ENCODE results near the gene SLC19A2. TPM values are rescaled to one million over a fixed set of nuclear protein-coding genes. Genes with fewer than 3 reads are reported as not detected.
"Not testable (repeated sequence)": the region's sequence is repeated elsewhere in the genome, so short reads cannot be mapped to it uniquely, and the experiment has no call there.

Gene SLC19A2
- total RNA-seq, 2 donors from 2014 or later: 7.3 to 8.4 TPM

DNA sequence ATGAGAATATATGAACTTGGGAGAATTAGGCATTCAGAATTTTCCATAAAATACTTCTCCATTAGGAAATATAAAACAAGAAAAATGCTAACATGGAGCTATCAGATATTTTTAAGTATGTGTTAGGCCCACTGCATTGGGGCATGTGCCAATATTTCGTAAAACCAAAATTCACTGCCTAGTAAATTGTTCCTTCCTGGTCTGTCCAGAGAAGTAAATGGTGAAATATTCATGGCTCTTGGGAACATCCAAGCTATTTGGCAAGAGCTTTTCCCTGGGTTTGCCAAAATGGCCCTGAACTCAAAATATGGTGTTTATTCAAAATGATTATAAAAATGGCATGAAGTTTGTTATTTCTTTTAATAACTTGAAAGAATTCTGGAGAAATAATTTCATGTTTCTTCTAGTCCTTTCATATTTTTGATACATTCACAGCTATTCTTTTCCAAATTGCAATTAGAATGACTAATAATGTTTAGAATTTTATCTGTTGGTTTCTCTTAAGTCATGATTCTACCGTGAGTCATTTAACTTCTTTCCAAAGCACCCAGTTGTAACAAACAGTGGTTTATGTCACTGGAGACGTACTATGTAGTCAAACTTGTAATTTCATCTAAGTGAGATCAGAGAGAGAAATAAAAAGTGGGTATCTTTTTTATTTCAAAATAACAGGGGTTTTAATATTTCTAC is 25.7 kb upstream of the SLC19A2 start:
- no peak for ATAC-seq
- intact Hi-C loops (cut with DNase I, micrococcal nuclease): no loop called here
- DNase-seq: no peak

DNA sequence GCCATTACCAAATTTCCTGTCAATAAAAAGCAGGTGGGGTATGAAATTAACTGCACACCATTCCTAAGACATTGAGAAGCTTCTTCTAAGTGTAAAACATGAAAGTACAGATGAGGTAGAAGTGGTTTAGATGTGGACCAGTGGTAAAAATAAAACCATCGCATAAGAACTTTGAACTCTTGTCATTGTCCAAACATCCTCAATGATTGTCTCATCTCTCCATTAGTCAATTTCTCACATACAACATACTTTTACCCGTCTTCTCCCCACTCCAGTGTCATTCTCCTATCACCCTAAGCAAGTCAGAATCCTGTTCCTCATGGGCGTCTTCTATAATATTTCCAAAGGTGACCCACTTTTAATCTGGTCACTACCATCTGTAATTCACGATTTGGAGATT is 24.3 kb upstream of the SLC19A2 start:
- no peak for DNase-seq
- intact Hi-C loops (cut with DNase I, micrococcal nuclease): no loop called here
- peak; percentile 23 for ATAC-seq

DNA sequence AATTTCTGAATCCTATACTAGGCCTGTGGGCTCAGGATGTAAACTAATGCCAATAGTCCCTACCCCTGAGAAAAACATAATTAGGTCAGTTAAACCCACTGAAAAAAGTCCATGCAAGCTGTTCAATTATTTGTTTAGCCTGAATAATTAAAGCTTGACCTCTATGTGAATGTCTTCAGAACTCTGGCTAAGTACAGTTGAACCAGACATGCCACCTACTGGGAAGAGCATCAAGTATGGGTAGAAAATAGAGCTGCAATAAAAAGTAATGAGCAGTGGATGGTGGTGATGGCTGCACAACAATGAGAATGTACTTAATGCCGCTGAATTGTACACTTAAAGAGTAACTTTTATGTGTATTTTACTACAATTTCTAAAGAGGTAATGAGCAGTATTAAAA is 23.6 kb upstream of the SLC19A2 start:
- intact Hi-C loops (cut with DNase I, micrococcal nuclease): no loop called here
- no peak for DNase-seq
- peak; percentile 53 for ATAC-seq

DNA sequence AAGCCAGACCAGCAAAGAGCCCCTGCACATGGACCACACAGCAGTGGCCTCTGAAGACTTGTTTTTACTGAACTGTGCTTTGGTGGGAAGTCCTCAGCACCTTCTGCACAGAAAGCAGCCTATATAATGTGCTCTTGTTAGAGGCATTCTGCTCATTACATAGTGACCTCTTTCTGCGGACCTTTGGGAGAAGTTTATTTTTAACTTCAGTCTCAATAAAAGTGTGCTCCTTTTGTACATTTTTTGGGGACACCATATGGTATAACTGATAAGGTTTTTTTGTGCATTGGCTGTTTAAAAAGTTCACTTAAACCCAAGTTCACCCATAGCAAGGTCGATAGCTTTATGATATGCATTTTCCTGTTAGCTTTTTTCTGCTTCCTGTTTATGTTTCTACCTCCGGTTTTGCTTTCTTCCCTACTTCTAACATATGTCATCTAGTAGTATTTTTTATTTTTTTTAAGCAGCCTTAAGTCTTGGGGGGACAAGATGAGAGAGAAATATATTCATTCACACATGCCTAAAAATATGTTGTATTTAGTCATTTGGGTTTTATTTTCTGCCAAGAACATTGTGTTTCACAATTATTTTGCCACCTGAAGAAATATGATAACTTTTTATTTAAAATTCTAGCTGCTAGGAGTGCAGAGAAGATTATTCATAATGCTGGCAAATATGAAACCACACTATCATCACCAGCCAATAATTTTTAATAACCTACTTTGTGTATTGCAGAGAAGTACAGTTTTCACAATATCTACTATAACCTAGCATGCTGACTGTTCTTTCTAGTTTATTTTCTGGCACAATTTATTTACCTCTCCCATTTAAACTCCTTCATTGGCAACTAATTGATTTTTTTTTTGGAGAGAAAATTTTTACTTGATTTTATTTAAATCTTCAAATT is 22.9 kb upstream of the SLC19A2 start:
- no peak for DNase-seq
- ATAC-seq: peak; percentile 62
- intact Hi-C loops (cut with DNase I, micrococcal nuclease): no loop called here

DNA sequence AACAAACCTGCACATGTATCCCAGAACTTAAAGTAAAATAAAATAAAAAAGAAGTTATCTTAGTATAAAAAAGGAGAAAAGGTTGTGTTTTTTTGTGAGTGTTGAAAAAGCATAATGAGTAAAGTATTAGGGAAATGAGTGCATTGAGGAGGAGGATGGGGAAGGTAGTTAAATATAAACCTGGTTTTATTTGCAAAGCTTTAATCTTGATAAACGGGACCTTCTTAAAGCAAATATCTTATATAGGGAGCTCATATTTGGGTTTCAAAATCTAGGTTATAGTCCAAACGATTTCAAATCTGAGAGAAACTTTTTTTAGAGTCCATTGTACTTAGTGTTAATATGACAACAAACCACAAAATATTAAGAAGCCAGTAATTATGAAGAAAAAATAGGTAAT is 21.7 kb upstream of the SLC19A2 start:
- intact Hi-C loops (cut with DNase I, micrococcal nuclease): no loop called here
- no peak for DNase-seq
- ATAC-seq: no peak

DNA sequence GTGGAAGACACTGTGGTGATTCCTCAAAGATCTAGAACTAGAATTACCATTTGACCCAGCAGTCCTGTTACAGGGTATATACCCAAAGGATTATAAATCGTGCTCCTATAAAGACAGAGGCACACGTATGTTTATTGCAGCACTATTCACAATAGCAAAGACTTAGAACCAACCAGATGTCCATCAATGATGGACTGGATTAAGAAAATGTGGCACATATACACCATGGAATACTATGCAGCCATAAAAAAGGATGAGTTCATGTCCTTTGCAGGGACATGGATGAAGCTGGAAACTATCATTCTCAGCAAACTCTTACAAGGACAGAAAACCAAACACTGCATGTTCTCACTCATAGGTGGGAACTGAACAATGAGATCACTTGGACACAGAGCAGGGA is 17.9 kb upstream of the SLC19A2 start:
- DNase-seq; ATAC-seq; intact Hi-C loops (cut with DNase I, micrococcal nuclease): not testable (repeated sequence)

DNA sequence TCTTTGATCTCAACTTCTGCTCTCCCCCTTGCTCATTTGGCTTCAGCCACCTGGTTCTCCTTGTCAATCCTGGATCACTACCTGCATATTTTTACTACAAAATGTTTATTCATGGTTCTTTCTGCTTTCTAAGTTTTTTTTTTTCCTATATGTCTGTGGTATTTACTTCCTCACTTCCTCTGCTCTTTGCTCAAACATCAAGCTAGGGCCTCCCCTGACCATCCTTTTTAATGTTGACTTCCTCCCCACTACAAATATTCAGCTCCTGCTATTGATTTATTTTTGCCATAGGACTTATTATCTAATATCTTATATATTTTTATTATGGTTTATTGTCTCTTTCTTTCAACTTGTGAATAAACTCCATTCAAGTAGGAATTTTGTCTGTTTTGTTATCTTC is 14.1 kb upstream of the SLC19A2 start:
- intact Hi-C loops (cut with DNase I, micrococcal nuclease): no loop called here
- no peak for ATAC-seq

DNA sequence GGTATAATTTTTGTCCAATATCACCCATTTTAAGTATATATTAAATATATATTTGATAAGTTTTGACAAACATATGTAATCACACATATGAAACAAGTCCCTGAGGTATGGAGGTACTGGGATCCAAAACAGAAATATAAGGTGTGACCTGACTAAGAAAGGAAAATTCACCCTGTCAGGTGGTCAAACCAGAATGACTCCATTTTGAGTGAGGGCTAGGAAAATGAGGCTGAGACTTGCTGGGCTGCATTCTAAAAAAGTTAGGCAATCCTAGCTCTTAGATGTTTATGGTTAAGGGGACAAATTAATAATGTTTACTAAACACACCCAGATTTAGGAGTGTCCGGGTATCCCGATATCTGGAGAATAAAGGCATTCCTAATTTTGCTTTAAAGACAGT is 11.6 kb upstream of the SLC19A2 start:
- DNase-seq (no peak), ATAC-seq (no peak)
- intact Hi-C loops (cut with DNase I, micrococcal nuclease): no loop called here

More for the DNA sequence above, 14.1 kb upstream of the SLC19A2 start:
- no peak for DNase-seq

DNA sequence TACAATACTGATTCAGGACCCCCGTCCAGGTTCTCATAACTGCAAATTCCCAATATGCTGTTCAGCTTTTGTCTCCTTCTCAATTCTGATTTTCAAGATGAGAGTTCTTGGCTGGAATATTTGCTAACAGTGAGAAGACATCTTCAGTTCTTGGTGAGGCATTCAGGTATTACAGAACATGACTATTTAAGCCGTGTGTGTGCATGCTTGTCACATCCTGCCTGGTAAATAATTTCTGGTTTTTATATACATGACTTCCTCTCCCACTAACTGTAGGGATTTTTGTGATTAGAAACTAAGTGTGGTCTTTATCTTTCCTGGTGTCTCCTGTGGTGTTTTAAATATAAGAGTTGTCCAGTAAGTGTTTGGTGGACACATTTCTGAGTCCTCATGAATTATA is 10.2 kb upstream of the SLC19A2 start:
- ATAC-seq (no peak), DNase-seq (no peak)
- intact Hi-C loops (cut with DNase I, micrococcal nuclease): no loop called here

DNA sequence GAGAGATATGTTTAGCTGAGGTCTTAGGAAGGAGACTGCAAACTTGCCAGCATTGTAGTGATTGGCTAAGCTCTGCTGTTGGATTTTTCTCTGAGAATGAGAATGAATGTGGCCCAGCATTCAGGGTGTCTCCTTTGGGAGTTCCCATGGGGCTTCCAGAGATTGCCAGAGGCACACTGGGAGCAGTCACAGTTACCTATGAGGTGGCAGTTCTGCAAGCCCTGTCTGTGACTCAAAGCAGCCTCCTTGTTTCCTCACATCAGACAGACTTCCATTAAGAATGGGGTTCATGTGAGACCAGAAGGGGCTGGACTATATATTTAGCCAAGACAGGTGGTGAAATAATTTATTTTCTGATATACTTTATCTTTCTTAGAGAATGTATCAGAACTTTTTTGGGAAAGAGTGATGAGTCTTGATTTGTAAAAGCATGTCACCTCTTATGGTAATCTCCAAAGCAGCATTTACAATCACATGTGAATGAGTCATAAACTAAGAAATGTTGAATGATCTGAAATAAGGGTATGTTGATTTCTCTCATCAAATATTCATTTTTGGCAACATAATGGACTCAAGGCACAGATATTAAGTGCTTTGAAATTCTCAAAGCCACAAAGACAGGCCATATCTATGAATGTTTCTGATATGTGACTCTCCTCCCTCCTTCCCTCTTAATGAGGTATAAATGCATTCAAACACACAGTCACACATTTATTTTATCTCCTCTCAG is 9.5 kb upstream of the SLC19A2 start:
- ATAC-seq (no peak), DNase-seq (no peak)
- intact Hi-C loops (cut with DNase I, micrococcal nuclease): no loop called here

DNA sequence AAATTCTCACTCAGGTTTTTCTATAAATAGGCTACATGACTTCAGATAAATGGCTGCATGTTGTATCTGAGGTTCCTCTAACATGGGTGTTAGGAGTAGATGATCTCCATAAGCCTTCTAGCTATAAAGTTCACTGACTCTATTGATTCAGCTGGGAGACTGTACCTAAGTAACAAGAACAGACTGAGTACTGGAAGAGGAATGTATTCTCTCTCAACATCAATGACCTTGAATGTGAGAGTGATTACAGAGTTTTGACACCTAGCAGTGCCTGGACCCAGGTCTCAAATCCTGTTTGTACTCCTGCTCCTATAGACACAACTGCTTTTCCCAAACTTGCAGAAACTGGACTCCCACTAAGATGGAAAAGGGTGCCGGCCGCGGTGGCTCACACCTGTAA is 8.6 kb upstream of the SLC19A2 start:
- no peak for ATAC-seq
- DNase-seq: no peak
- intact Hi-C loops (cut with DNase I, micrococcal nuclease): no loop called here

DNA sequence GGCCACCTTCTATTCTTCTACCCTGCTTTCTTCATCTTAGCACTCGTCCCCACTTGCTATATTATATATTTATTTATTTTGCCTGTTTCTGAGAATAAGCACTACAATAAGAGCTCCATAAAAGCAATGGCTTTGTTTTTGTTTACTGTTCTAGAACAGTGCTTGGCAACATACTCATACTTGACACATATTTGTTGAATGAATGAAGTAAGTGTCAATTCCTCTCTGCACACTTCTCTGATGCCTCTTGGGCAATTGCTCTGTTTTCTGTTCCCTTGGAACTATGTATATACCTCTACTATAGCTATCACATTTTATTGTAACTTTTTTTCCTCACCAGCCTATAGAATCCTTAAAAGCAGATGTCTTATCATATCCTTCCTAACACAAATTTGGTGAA is 7.5 kb upstream of the SLC19A2 start:
- no peak for ATAC-seq
- intact Hi-C loops (cut with DNase I, micrococcal nuclease): no loop called here

DNA sequence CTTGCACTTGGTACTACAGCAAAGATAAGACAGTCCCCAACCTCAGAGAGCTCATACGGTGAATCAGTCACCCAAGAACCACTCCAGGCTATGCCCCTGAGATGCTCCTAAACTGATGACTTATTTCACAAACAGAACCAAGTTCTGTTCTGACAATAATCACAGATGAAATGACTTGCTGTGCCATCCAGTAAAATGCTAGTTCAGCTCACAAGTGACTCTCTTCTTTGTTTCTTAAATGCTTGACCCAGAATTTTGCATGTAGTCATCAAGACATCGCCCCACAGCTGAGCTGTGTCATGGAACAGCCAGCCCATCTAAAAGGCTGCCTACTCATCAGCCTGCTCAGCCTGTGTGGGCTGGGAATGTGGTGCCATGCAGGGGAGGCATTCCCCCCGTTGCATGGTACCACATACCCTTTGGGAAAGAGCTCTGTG is 6.1 kb upstream of the SLC19A2 start:
- DNase-seq: no peak
- ATAC-seq: no peak
- intact Hi-C loops (cut with DNase I, micrococcal nuclease): no loop called here

More for the DNA sequence above, 7.5 kb upstream of the SLC19A2 start:
- DNase-seq: no peak

DNA sequence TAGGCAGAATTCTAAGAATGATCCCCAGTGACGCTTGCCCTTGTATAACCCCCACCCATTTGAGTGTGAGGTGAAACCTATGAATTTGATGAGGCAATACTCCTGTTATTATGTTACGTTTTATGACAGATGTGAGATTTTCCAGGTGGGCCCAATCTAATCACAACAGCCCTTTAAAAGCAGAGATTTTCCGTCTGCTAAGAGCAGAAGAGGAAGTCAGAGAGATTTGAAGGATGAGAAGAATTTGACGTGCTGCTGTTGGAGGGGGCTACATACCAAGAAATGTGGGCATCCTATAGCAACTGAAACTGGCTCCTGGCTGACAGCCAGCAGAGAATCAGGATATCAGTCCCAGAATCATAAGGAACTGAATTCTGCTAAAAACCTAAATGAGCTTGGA is 2.4 kb upstream of the SLC19A2 start:
- no peak for ATAC-seq
- intact Hi-C loops (cut with DNase I, micrococcal nuclease): no loop called here
- no peak for DNase-seq

DNA sequence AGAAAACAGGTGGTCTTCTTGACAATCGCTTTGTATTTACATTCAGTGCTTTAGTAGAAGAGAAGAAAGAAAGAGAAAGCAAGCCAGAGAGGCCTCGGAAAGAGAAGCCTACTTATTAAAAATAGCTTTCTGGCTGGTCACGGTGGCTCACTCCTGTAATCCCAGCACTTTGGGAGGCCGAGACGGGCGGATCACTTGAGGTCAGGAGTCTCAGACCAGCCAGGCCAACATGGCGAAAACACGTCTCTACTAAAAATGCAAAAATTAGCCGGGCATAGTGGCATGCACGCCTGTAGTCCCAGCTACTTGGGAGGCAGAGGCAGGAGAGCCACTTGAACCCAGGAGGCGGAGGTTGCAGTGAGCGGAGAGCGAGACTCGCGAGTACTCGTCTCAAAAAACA is 1.8 kb upstream of the SLC19A2 start:
- ATAC-seq (no peak), DNase-seq (no peak)
- intact Hi-C loops (cut with DNase I, micrococcal nuclease): no loop called here

DNA sequence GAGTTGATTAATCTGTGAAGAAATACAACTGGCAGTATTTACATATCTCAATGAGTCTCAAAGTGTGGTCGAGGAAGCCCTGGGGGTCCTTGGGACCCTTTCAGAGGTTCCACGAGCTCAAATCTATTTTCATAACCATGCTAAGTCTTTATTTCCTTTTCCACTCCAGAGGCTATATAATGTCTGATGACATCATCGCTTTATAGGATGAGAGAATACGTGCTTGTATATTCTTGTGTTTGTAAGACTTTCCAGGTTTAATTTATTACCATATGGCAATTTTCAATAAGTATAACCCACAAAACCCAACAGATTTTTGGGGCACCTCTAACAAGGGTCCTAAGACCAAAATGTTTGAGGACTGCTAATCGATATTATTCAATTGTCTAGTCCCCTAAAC is 1.4 kb upstream of the SLC19A2 start:
- intact Hi-C loops (cut with DNase I, micrococcal nuclease): no loop called here
- DNase-seq: no peak
- no peak for ATAC-seq

DNA sequence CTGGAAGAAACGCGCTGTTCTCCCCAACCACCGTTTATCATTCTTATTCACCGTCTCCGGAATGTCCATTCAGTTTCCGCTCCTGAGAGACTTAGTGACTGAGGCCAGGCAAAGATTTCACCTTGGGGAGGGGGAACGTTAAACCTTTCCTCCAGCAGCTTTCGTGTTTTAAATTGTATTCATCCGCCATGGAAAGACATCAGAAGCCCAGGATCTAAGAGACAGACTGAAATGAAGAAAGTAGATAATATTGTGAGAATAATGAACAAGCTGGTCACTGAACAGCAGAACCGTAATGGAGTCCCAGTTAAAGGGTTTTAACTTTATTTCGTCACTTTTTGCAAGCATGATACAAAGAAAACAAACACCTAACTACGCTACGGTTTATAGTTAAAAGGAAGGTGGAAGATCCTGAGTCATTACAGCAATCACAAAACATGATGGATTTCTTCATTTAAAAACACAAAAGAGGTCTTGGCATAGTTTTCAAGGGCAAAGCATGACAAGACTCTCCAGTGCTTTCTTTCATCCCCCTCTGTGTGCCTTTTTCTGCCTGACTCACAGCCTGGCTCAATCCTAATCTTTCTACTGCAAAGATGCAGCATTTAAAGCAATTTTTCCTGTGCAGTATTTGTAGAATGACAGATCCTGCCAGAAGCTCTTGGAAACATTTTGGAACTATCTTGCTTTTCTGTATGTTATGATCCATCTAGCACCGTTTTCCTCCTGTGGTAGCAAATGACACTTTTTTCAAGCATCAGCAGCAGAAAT is 722 bp upstream of the SLC19A2 start:
- intact Hi-C loops (cut with DNase I, micrococcal nuclease): no loop called here
- ATAC-seq (no peak), DNase-seq (no peak)

DNA sequence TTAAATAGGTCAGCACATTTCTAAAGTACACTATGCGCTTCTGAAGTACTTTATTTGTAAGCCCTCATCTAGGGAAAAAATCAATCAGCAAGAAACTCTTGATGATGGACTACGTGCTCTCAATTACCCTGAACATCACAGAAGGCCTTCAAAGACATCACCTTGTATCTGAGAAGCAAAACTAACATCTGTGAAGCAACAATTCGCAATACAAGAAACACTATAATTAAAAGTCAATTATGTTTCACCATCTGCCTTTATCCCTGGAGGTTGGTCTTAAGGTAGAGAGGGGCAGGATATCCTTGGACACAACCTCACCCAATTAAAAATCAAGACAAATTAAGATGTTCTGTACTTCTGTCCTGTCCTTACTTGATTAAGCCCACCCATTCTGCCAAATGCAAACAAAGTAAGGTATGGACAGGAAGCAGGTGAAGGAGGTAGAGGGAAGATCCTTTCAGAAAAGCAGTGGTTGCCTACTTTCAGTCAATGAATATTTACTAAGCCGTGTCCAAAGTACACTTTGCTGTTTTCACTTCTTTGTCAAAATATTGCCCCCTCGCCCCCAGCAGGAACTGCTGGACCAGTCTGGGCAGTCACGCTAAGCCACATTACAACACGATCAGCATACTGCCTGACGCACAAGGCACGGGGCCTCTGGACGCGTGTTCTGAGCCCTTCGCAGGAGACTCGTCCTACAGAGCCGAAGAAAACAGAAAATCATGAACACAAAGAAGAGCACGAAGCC is 887 bp downstream of the SLC19A2 start:
- DNase-seq (peak; percentile 60 to 61), ATAC-seq (peak; percentile 52)
- intact Hi-C loops (cut with DNase I, micrococcal nuclease): no loop called here

Measured in left colon (tissue), 2 donors.